GM18861 (cell line): ENCODE data around the gene MTERF2.

Source experiments
- ATAC-seq: cut with Tn5 transposase; IDR thresholded peaks from one replicate; pipeline ENCODE4 v1.9.1; 2021; ENCODE audit not compliant: unreplicated experiment

The MTERF2 gene

DNA sequence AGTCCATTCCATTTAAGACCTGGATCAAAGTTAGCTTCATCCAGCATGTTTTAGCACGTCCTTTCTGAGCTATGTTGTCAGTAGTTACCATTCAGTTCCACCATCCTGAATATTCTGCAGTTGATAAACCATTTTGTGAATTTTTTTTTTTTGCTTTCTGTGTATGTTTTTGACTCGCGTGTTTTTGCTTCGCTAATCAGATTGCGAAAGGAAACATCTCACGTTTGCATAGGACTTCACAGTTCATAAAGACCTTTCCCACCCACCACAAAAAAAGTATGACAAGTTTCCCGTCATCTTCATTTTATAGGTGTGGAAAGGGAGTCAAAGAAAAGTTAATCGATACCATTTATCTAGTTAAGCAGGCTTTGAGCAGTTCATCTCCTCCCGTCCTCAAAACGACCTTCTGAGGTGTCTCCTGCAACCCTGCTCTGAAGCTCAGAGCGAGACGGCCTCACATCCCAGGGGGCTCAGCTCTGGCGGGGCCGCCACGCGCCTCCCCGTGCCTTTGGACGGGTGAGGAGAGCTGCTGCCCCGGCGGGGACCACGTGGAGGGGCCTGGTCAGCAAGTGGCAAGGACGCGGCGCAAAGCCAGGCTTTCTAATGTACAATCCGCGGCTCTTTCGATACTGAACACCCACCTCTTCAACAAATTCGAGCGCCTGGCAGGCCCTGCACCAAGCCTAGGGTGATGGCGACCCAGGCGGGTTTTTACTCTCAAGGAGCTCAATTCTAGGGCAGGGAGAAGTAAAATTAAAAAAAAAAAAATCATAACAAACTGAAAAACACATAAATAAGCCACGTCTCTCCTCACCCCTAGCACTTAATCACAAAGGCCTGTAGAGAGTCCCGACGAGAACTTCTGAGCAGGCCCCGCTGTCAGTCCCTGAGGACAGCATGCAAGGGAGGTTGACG is 32.2 kb downstream of the MTERF2 start:
- ATAC-seq = no peak

DNA sequence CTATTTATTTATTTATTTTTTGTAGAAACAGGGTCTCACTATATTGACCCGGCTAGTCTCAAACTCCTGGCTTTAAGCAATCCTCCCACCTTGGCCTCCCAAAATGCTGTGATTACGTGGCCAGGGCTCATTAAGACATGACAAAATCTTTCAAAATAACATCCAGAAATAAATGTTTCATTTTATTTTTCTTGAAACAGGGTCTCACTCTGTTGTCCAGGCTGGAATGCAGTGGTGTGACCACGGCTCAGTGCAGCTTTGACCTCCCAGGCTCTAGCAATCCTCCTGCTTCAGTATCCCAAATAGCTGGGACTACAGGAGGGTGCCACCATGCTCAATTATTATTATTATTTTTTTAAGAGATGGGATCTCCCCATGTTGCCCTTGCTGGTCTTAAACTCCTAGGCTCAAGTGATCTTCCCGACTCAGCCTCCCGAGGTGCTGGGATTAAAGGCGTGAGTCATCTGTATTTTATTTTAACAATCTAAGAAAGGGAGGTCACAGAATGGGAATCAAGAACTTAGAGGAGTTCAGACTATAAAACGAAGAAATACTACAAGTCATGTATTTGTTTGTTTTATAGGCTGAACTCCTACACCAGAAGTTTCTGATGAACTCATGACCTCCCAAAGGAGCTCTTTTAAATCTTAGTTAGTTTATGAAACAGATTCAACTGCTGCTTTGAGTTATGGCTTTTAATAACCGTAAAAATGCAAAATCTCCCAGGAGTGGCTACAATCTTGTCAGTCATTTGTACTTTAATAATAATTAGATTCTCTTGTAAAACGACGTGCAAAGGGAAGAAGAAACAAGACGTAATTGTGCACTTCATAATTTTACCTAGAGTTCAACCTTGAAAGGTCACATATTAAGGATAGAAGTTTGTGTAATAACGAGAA is 33.3 kb downstream of the MTERF2 start:
- no peak for ATAC-seq

DNA sequence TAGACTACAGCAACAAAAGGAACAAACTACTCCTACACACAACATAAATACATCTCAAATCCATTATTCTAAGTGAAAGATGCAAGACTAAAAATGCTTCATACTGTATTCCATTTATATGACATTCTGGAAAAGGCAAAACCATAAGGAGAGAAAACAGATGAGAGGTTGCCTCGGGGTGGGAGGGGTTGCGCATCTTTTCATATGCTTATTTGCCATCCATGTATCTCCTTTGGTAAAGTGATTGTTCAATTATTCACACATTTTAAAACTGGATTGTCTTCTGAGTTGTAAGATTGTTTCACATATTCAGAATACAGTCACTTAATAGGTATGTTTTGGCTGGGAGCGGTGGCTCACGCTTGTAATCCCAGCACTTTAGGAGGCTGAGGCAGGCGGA is 36.4 kb downstream of the MTERF2 start:
- ATAC-seq = no peak

DNA sequence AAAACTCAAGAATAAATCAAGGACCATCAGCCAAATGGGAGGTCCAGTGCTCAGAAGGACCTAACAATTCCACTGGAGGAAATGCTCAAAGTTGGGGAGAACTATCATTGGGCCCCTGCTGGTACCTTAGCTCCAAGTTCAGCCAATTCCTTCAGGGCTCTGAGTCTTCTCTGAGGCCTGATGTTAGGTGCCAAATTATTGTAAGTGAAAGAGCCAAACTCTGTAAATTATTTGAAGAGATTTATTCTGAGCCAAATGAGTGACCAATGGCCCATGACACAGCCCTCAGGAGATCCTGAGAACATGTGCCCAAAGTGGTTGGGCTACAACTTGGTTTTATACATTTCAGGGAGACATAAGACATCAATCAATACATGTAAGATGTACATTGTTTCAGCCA is 39.5 kb downstream of the MTERF2 start:
- ATAC-seq = no peak

DNA sequence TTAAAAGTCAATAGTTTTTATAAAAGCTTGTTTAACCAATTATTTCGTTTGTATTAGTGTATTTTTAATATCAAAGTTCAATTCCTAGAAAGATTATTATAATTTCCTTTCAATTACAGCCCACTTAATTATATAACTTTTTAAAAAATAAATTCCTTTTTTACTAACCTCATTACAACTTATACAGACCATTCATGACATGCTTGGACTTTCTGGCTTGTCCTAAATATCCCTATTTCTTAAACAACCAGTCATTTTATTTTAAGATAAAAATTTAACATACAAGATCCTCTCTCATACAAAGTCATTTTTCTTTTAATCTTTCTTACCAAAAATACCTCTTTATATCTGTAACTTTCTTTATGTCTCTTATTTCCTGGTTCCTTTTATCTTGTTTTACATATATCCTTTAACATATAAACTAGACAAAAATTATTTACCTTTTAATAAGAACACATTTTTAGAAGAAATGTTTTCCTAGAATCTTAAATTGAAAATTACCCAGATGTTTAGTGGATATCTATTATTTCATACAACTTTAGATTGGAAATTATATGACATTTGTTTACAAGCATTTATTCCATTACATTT is 41.6 kb downstream of the MTERF2 start:
- ATAC-seq = no peak

DNA sequence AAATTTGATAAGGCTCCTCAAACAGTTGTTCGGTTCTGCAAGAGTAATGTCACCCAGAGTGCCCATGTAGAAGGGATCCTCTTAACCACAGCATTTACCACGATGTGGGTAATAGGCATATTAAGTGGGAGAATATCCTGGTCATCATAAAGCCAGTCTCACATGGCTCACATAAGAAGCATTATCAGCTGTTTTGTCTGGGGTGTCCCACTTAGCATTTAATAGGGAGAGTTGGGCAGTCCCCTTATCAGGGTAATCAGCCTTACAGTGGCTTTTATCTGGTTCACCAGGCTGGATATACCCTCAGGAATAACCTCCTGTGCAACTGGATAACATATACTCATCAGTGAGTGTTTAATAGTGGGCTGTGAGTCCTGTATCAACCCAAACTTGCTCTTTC is 44.2 kb downstream of the MTERF2 start:
- ATAC-seq = no peak

DNA sequence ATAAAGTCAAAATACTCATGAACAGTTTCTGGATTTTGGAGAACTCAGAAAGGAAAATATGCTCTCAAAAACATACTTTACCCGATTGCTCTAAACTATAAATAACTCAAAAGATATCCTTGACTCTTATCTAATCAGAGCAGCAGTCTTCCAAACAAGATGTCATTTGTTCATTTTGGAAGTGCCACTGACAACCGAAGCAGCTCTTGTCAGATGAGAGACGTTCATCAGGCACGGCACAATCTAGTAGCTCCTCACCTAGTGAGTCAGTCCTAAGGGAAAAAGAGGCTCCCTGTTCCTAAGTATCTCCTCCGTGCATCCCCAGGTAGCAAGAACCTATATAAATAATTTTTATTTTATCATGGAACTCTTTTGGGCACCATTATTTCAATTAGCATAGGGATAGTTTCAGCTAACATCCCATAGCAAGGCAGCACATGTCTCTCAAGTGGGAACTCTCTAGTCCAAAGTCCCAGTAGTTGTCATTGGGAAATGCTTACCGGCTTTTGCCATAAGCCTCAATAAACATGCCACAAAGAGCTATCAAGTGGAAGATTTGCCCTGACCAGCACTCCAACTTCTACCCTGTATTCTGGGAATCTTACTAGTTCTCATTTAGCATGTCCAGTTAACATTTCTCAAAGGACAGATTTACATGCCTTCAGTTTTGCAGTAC is 45.3 kb downstream of the MTERF2 start:
- no peak for ATAC-seq

DNA sequence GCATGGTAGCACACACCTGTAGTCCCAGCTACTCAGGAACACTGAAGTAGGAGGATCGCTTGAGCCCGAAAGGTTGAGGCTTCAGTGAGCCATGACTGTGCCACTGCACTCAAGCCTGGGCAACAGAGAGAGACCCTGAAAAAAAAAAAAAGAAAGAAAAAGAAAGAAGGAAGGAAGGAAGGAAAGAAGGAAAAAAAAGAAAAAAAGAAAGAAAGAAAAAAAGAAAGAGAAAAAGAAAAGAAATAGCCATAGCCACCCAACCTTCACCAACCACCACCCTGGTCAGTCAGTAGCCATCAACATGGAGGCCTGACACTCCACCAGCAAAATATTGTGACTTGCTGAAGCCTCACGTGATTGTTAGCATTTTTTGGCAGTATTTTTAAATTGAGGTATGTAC is 52.7 kb downstream of the MTERF2 start:
- ATAC-seq = no peak
